GM19452 (cell line): ENCODE data around the gene CLDN16.

ENCODE experiments used
- ATAC-seq: cut with Tn5 transposase; IDR thresholded peaks from one replicate; pipeline ENCODE4 v1.9.1; 2021; ENCODE audit not compliant: unreplicated experiment

CLDN16 gene

GRCh38 chr3:190435618-190436017 lies 47.7 kb downstream of the CLDN16 start:
- no peak for ATAC-seq

- ATAC-seq: no peak
Measured at GRCh38 chr3:190436331-190436730, 48.4 kb downstream of the CLDN16 start.

DNA sequence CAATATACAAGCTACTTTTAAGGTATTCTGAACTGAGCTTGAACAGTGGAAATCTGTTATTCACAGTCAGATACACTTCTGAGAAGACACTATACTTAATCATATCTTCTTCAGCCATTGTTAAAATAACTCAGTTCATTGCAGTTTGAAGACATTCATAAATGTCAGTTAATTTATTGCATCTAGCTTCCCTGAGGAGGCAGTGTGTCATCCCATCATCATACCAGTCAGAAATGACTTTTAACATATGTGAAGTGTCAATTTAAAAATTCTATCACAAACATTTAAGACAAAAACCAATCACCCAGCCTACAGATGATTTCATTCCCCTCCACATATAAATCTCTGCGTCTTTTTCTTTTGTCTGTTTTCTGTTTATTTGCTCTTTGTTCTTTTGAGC lies 54.3 kb downstream of the CLDN16 start:
- no peak for ATAC-seq

- ATAC-seq: no peak
Measured at GRCh38 chr3:190443257-190443656, 55.3 kb downstream of the CLDN16 start.

DNA sequence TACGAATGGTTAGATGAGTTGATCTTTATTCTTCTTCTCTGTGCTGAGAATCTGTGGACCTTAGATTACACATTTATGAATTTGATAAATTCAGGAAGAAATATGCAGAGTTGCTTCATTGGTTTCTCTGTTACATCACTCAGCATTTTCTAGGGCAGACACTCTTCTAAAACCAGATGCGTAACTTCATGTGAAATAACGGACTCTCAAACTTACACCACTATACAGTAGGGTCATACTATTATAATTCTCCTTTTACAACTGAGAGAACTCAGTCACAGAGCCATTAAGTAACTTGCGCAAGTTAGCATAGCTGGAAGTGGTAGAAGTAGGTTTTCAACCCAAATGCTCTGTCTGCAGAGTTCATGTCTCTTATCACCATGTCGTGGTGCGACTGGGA lies 56.0 kb downstream of the CLDN16 start:
- no peak for ATAC-seq

- no peak for ATAC-seq
Measured at GRCh38 chr3:190444576-190445145, 56.7 kb downstream of the CLDN16 start.

- no peak for ATAC-seq
Measured at GRCh38 chr3:190446573-190447279, 58.8 kb downstream of the CLDN16 start.

GRCh38 chr3:190448256-190448655 lies 60.3 kb downstream of the CLDN16 start:
- ATAC-seq: no peak

DNA sequence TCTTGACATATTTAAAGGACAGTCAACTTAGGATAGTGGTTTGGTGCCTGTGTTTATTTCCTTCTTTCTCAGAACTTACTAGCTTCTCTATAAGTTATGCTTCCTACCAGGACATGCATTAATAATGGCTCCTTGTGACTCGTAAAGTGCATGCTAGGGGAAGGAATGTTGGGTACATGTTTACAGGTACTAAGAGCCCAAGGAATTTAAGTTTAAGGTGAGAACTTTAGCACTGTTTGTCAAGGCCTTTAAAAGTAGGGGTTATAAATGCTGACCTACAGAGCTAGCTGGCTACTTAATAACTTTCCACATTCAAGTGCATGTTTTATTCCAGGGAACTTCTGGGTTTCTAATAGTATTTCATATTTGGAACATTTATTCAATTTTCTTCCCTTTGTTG lies 61.8 kb downstream of the CLDN16 start, which contains the start of gene TMEM207:
TMEM207 (minus strand) TSS at position 101 of the 400 bp plus-strand sequence; CDS start at position 9, 92 bp downstream.
- ATAC-seq: no peak

DNA sequence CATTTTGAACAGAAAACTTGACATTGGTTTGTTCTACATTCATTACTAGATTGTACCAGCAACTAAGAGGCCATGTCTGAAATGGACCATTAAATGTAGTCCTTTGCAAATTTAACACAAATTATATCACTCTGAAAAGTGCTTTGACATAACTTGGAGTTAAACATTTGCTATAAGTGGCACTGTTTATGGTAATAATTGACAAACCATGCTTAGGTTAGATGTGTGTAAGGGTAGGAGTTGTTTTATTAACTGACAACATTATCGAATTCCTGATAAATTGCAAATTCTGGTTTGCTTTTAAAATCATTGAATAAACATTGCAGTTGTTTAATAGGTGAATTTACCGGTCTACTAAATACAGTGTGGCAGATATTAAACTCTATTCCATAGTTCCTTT lies 67.9 kb downstream of the CLDN16 start:
- ATAC-seq: no peak

- ATAC-seq: no peak
Measured at GRCh38 chr3:190456770-190457169, 68.8 kb downstream of the CLDN16 start.

- no peak for ATAC-seq
Measured at GRCh38 chr3:190458040-190458439, 70.1 kb downstream of the CLDN16 start.
